SH-SY5Y (cell line): Measurements from ENCODE around the gene TUBGCP3.

Source experiments
- GATA2 ChIP-seq: IDR thresholded peaks from 2 replicates; pipeline ENCODE4 v1.6.1; 2011; ENCODE audit warnings: mild to moderate bottlenecking, low read depth, low read length
- GATA3 ChIP-seq: IDR thresholded peaks from 2 replicates; pipeline ENCODE4 v1.6.1; 2011; ENCODE audit warnings: low read depth, mild to moderate bottlenecking, low read length, moderate library complexity

TUBGCP3 gene

DNA sequence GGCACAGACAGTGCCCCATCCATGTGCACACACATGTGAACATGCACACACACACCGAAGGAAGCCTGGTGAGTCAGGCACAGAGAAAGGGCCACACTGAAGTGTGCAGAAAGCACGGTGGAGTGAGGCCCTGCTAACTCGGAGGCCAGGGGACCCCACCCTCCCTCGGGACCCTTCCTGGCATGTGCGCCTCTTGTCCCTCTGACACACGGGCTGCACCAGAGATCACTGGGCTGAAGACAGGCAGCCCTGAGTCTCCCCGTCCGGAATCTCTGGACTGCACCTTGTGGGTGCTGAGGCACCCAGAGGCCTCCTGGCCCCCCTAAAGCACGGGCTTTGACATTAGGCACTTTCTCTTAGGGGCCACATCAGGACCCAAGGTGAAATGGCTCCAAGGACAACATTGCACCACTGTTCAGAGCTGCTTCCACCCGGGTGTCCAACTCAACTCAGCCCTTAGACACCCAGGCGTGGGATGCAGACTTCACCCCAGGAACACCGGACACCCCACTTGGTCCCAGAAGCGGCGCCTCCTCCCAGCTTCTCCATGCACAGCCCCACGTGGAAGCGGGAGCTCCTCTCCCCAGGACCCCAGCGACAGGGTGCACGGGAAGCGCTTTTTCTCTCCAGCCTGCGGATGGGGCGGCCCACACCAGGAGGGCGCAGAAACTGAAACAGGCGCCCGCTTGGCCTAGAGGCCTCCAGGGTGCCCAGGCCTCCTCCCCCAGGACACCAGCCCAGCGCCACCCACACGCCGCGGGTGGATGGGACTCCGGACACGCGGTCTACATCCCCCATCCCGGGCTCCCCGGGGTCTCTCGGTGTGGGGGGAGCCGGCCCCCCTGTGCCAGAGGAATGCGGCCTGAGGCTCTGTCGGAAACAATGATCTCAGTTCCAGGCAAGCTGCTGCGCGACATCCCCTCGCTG lies 121.6 kb downstream of the TUBGCP3 start:
- no peak for TF ChIP-seq GATA2
- no peak for TF ChIP-seq GATA3

DNA sequence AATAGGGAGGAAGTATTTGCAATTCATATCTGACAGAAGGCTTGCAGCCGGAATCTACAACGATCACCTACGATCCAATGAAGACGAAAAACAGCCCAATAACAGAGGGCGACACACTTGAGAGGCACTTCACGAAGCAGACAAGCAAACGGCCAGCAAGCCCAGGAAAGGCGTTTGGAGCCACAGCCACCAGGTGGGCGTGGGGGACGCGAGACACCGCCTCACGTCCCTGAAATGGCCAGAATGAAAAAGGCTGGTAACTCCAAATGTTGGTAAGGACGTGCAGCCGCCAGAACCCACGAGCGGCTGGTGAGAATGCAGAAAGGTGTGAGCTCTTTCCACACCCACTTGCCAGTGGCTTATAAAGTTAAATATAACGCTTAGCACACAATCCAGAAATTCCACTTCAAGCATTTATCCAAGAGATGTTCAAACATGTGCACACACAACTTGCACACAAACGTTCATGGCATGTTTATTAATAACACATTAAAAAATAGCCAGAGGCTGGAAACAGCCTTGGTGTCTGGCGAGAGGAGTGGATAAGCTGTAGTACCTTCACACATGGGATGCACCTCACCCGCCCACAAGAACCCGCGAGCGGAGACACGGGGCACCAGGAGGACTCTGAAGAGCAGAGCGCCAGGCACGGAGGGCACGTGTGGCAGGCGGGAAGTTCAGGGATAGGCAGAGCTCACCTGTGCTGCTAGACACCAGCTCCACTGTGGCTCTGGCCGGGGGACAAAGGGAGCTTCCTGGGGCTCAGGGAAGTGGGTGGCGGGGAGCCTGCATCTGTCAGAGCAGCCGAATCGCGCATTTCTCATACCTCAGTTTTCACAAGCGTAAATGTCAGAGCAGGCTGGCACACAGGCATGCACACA lies 122.5 kb downstream of the TUBGCP3 start:
- TF ChIP-seq GATA2: no peak
- TF ChIP-seq GATA3: no peak

DNA sequence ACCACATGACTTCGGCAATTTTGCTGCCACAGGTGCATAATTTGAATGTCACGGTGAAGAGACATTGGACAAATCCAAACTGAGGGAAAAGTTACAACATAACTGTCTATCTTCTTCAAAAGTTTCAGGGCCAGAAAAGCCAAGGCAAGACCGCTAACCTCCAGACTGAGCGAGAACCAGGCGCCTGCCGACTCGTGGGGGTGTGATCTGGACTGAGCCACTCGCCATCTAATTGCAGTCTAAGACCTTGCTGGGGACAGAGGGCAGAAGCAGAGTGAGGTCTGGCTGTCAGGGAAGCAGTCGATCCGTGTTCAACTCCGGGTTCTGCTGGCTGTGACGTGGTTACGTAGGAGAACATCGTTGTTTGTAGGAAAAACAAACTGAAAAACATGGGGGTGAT lies 123.2 kb downstream of the TUBGCP3 start:
- TF ChIP-seq GATA2 (no peak), GATA3 (no peak)

DNA sequence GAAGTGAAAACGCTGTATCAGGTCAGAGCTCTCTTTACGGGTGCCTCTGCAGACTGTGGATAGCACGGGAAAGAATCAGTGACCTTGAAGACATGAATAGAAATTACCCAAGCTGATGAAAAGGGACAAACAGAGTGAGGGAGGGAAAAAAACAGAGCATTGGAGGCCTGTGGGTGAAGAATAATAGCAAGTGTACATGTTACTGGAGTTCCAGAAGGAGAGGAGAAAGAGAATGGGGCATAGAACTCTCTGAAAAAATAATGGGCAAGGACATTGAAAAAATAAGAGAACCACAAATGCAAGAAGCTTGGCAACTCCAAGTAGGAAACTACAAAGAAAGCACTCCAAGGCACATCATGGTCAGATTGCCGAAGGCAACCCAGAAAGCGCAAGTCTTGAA lies 125.5 kb downstream of the TUBGCP3 start:
- TF ChIP-seq GATA2 (no peak), GATA3 (no peak)

DNA sequence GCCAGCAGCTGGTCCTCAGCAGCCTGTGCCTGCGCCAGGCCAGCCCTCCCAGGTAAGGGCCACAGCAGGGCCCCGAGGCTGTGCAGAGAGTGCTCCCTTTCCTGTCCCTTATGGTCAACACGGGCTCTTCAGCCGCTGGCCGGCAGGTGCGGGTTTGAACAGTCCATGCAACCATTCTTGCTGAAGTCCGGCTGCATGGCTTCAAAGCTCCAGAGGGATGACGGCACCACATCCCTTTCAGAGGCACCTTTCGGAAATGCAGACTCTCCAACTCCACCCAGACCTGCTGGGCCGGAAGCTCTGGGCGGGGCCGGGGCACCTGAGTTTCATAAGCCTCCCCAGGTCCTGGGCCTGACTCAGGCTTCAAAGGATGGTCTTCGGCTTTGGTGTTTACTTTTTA lies 130.5 kb downstream of the TUBGCP3 start:
- no peak for TF ChIP-seq GATA2
- TF ChIP-seq GATA3: no peak

DNA sequence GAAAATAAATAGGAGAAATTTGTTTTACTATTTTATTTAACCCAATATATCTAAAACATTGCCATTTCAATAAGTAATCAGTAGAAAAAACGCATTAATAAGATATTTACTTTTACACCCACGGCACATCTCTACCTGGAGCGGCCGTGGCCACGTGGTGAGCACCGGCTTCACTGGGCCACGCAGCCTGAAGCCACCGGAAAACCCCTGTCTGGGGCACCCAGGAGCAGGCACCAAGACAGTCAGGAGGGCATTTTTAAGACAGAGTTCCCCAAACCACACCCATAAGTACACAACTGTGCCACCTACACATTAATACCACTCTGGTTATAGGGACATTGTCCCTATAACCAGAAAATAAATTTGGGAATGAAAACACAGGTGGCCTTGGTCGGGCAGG lies 130.9 kb downstream of the TUBGCP3 start:
- TF ChIP-seq GATA3 (no peak), GATA2 (no peak)

DNA sequence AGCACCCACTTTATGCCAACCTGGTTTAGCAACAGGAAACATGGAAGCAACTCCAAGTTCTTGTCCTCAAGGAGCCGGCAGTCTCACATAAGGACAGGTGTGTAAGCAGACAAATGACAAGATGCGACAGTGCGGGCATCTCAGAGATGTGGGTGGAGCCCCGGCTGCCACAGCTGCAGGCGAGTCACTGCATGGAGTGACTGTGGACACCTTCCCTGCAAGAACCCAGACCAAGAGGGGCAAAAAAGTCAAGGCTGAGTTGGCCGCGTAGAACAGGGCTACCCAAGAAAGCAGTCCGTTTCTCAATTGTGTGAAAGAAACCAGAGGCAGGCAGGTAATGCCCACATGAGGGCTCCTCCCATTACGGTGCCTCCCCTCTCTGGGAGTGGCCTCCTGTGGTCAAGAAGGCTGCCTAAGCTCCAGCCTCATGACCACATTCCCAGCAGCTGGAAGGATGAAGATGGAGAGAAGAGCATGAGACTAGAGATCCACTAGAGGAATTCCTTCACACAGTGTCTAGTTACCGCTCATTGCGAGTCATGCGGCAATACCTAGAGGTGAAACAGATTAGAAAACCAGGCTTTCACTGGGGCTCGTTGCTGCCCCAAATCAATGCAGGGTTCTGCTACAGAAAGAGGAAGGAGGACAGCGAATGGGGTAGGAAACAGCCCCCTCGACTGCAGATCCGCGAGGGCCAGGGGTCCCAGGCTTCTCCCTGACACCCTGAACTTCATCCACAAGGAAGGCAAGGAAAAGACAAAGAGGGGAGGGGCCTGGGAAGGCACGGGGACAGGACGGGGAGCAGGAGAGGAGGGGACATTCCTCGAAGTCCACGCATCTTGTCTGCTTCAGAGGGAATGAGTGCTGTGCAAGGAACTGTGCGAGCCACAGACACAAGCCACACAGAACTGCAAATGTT lies 131.6 kb downstream of the TUBGCP3 start:
- TF ChIP-seq GATA3 (no peak), GATA2 (no peak)

DNA sequence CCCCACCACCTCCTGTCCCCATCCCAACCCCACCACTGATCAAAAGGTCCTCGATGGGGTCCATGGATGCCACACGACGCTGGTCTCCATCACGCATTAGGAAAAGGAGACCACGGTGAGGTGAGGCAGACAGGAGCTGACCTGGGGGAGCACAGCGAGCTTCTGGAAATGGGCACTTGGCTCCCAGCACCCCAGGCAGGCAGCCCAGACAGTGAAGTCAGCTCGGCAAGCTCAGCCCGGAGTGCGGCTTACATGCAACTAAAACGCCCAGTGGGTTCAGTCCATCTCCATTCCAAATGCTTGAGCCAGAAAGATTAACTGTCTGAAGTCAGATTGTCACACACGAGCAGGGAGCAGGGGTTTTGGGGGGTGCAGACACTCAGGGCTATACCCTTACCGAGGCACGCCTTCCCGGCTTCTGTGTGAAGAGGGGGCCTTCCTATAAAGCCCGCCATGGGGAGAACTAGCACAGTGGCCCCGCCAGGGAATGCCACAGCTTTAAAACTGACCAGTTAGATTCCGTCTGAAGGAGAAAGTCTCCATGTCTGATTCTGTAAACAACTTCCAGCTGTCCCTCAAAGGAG lies 132.4 kb downstream of the TUBGCP3 start:
- TF ChIP-seq GATA2: no peak

DNA sequence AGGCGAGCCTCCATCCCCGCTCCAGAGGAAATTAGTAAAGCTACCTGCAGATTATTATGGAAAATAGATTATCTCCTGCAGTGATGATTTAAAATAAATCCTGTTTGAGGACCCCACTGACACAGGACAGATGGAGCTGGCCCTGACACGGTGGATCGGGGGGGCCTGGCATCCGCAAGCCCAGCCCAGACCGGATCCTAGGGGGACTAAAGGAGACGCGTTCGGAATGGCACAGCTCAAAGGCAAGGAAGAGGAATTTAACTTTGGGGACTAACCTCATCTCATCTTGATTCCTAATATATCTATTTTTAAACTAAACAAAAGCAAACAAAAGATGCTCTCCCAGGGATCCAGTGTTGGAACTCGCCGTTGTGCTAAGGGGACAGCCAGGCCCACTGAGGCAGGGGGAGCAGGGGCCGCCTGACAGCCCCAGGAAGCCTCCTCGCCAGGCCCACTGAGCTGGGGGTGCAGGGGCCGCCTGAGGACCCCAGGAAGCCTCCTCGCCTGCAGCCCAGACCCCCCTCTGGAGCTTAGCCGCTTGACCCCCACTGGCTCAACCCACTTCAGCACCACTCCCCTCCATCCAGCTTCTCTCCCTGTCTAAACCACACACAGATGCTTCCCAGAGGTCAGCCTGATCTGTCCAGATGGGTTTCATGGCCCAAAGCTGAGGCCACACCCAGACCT lies 133.2 kb downstream of the TUBGCP3 start:
- TF ChIP-seq GATA3 (no peak), GATA2 (no peak)

DNA sequence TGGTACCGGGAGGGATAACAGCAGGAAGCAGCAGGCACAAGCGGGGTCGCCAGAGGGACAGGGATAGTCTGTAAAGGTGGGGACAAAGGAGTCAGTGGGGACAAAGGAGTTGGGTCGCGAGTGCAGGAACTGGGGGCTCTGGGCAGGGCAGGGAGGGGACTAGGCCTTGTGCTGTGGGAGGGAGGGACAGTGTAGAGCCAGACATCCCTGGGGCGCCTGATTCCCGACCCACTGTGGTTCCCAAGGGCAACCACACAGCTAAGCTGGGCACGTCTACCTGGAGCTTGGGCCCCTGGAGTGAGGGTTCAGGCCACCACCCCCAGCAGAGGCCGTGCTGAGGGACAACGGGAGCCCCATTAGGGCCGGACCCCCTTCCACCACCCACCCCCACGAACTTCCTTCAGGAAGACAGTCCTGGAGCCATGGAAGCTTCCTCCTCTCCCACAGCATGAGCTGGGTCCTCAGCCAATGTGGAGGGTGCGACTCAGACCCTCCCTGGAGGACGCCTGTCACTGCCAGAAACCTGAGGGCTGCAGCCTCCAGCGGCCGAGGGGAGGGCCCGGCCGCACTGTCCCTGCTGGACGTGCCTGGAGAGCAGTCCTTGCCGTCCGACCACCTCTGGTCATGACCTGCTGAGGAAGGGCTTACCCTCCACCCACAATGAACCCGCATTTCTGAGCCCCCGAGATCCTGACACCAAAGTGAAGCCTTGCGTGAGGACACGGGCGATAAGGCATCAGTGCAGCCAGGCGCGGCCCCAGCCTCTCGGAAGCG lies 133.9 kb downstream of the TUBGCP3 start:
- no peak for TF ChIP-seq GATA3
- TF ChIP-seq GATA2: no peak

DNA sequence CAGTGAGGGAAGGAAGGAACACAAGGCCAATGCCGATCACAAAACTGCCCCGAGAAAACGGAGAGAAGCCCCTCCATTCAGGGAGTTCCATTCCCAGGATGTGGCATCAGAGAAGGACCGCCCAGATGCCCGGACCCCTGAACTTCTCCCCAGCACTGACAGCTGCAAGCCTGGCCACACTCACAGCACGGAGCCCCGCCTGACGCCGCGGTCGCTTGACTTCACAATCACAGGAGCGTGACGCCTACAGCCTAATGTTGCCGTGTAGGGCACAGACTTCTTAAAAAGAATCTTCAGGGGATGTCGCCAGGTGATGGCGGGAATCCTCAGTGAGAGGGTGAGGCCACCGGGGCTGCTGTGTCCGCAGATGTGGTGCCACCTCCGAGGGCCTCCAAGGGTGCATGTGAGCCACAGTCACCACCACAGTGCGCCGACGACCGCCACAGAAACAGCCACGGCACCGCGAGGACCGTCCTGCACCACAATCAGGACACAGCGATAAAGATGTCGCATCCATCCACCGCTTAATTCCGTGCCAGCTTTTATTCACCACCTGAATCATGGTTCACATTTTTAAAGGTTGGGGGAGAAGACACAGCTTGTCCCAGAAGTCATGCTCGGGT lies 134.6 kb downstream of the TUBGCP3 start:
- TF ChIP-seq GATA2 (no peak), GATA3 (no peak)
